UCSD-AML1 (cell line): ENCODE data around the gene SLC35C1.

Experiments
- DNase-seq: peaks from one replicate; lab custom pipeline; 2025; ENCODE audit not compliant: unreplicated experiment; lab: John Stamatoyannopoulos, UW

Gene SLC35C1

GRCh38 chr11:45804761-45805304, at the start of gene SLC35C1:
Gene SLC35C1, plus strand, starts transcription at chr11:45805149. Its CDS starts 653 bp downstream, at chr11:45805802.
- DNase-seq: peak; percentile 97

- no peak for DNase-seq
Measured at GRCh38 chr11:45755281-45755859, 49.6 kb upstream of the SLC35C1 start.

DNA sequence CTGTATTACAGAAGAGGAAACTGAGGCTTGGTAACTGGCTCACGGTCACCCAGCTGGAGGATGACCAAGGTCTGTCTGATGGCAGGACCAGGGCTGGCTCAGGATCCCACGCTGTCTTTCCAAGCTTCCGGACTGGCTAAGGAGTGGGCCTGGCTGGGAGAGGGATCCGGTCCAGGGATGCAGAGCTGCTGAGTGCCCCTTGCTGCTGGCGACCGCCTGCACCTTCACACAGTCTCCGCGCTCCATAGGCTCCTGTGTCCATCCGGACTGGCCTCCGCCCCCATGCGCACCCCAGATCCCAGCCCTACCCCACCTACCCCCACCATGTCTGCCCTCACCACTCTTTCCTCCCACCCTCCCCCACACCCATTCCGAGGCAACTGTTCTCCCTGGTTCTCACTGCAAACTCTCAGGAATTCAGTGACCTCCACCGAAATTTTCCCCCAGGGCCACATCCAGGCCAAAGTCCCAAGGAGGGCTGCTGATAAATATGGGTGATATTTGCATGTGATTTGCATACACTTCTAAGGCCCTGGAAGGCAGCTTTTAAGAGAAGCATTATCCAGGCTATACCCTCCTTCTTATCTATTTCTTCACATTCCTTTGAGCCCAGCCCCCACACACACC, 48.5 kb upstream of the SLC35C1 start:
- DNase-seq: no peak

GRCh38 chr11:45757672-45758071, 47.3 kb upstream of the SLC35C1 start:
- DNase-seq: no peak

GRCh38 chr11:45761659-45762058, 43.3 kb upstream of the SLC35C1 start:
- DNase-seq: no peak

DNA sequence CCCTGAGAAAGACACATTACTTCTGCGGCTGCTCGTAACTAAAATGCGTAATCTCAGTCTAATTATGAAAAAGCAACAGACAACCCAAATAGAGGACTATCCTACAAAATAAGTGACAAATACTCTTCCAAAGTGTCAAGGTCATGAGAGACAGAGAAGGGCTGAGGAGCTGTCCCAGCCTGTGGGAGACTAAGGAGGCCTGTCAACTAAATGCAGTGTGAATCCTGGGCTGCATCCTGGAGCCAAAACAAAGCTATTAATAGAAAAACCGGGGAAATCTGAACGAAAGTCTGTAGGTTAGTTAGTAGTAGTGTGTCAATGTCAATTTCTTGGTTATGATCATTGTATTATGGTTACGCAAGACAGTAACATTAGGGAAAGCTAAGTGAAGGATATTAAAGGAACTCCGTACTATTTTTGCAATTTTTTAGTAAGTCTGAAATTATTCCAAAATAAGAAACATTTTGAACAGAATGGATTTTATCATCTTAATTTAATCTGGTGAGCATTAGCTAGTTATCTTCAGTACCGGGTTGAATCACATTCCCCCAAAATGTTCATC, 39.8 kb upstream of the SLC35C1 start:
- DNase-seq: no peak

DNA sequence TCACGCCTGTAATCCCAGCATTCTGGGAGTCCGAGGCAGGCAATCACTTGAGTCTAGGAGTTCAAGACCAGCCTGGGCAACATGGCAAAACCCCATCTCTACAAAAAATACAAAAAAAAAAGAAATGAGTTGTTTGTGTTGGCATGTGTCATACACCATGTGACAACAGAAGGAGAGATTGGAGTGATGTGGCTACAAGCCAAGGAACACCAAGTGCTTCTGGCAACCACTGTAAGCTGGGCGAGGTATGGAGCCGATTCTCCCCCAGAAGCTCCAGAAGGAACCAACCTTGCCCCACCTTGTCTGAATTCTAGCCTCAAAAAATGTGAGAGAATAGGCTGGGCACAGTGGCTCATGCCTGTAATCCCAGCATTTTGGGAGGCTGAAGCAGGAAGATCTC, 39.1 kb upstream of the SLC35C1 start:
- DNase-seq: no peak

GRCh38 chr11:45766469-45766868, 38.5 kb upstream of the SLC35C1 start:
- no peak for DNase-seq

DNA sequence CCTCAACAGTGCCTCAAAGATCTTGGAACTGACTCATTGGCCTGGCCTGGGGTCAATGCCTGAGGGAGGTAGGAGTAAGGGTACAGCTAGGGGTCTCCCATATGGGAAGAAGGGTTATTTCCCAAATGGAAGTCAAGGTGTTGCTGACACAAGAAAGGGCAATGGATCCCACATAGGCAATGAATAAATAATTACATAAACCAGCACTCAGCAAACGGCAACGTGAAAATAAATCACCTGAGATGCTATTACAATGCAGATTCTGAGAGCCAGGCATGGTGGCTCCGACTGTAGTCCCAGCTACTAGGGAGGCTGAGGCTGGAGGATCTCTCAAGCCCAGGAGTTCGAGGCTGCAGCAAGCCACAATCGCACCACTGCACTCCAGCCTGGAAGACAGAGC, 36.5 kb upstream of the SLC35C1 start:
- no peak for DNase-seq

DNA sequence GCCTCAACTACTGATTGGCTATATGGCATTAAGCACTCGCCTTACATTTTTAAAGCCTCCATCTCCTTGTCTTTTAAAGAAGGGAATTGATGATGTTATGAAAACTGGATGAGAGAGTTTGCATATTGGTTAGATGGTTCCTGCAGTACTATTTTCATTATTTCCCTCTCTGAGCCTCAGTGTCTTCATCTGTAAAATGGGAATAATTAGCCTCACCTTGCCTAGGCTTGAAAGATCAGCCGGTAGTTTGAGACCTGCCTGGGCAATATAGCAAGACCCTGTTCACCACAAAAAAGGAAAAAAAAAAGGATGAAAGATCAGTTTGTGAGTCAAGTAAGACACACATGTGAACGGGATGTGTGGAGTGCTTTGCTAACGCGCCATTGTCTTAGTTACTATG, 35.0 kb upstream of the SLC35C1 start:
- no peak for DNase-seq

DNA sequence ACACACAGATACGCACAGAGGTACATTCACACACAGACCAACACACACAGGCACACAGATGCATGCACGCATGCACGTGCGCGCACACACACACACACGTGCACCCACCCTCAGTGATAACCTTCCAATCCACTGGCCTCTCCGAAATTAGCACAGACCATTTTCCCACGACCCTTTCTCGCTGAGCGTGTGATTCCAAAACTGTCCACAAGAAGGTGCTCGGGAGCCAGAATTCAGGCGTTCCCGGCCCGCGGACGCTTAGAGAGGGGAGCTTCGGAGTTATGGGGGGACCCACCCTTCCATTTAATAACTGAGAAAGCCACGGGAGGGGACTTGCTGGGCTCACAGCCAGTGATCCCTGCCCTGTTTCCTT, 33.8 kb upstream of the SLC35C1 start:
- DNase-seq: peak; percentile 73

DNA sequence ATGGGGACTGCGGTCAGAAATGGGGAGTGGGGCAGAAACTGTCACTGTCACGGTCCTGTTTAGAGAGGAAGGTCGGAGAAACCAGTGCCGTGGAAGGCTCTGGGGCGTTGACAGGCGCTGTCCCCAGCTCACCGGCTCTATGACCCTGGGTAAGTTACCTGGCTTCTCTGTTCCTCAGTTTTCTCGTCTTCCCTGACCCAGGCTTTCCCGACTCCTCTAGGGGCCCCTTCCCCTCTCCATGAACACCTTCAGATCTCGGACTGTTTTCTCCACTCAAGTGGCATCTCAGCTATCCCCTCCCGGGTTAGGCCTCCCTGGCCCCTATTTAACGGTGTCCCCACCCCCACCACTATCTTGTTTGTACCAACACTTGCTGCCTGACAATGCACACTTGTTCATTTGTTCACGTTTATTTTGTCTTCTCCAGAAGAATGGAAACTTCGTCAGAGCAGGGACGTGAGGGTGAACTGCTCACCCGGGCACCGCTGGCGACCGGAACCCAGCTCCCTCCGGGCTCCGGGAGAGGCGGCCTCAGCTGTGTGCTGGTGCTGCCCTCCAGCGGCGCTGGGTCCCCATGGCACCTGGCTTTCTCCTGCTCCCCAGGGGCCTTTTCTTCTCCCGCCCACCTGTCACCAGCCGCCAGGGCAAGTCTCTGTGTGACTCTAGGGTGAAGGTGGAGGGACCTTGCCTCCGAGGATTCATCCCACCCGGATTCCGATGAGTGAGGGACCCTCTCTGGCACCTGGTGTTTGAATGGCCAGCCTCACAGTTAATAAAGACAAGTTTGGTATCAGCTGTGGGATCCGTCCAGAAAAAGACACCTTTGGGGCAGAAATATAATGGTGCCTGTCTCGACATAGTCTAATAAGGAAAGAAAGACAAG, 33.1 kb upstream of the SLC35C1 start:
- peak; percentile 81 for DNase-seq

DNA sequence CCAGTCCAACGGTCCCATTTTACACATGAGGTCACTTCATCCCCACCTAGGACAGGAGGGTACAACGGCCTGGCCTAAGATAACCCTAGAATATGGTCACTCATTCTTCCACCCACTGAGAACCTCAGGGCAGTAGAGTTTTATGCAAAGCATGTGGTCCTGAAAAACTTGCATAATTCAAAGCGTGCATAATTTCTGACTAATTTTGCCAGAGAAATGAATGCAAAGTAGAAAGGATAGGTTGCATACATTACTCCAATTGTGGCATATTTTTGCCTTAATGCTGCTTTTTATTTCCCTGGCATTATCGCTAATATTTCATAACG, 32.5 kb upstream of the SLC35C1 start:
- DNase-seq: no peak

- no peak for DNase-seq
Measured at GRCh38 chr11:45772986-45773785, 31.8 kb upstream of the SLC35C1 start.

DNA sequence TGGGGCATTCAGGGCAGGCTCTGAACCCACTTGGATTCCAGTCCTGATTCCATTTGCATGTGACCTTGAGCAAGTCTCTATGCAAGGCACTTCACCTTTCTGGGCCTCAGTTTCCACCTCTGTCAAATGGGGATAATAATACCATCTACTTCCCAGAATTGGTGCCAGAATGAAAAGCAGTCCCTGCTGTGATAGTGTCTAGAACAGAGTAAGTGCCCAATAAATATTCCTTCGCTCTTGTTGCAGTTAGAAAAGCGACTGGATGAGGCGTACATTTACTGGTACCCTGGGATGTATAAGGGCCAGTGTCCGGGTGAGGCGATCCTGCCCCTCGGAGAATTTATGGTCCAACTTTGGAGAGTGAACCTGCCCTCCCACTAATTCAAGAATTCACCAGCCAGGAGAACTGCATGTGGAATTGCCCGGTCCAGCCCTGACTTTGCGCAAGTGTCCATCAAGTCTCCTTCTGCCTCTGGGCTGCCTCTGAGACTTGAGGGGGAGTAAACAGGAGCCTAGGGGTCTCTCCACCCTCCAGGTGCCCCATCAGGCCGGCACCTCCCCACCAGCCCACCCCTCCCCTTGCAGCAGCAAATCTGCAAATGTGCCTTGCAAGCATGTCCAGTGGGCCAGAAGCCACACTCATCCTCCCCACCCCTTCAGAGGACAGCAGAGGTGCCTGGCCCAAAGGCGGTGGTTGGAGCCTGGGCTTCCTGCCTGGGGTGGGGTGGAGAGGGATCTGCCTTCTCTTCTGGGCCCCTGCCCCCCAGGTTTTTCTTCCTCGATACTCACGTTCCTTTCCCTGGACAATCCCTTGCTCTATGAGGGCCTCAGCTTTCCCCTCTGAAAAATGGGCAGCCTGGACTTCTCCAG, 30.9 kb upstream of the SLC35C1 start:
- DNase-seq: no peak

DNA sequence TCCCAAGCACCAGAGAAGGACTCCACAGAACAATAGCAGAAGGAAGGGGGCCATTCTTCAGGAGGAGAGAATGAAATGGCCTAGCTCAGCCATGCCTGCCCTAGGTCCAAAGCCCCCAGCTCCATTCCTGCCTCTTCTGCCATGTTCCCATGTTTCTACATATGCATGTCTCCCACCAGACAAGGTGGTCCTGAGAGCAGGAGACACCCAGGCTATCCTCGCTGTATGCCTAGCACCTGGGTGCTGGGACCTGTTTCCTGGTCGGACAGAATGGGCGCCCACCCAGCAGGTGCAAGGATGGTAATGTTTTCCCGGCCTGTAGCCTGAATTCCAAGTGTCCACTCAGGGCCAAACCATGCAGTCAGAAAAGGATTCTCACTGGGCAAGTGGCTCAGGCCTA, 30.2 kb upstream of the SLC35C1 start:
- no peak for DNase-seq

GRCh38 chr11:45777127-45777969, 27.6 kb upstream of the SLC35C1 start:
- no peak for DNase-seq

DNA sequence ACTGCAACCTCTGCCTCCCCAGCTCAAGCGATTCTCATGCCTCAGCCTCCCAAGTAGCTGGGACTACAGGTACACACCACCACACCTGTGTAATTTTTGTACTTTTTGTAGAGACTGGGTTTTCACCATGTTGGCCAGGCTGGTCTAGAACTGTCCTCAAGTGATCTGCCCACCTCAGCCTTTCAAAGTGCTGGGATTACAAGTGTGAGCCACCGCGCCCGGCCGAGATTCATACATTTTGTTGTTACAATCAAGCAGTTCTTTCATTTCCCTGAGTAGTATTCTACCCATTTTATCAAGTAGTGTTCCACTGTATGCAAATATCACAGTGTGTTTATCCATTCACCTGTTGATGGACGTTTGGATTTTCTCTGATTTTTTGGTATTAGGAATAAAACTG, 26.6 kb upstream of the SLC35C1 start:
- no peak for DNase-seq

- no peak for DNase-seq
Measured at GRCh38 chr11:45779602-45780001, 25.3 kb upstream of the SLC35C1 start.
